ENCODE data around the gene LHX2.

The LHX2 gene

GRCh38 chr9:124016175-124017050, 4.8 kb downstream of the LHX2 start:
- intact Hi-C loops (cut with DNase I; ENCODE audit: low total_unique reads) = no loop called here
- H3K4me1 ChIP-seq = peaks cover 0 to 54% (median 40%) of the 10 kb centered on the region in 4 donors
- no peak overlapping the region for H3K4me3 ChIP-seq
- DNase-seq = peak in 1 of 2 donors; percentile 48
- H3K27me3 ChIP-seq = peaks cover 24 to 98% of the 10 kb centered on the region in 2 donors
- H3K9me3 ChIP-seq = no peaks in the 10 kb centered on the region
- H3K27ac ChIP-seq = no peak overlapping the region
- no peak for TF ChIP-seq CTCF (IDR thresholded peaks at IDR 0.05)
- H3K36me3 ChIP-seq = no peaks in the 10 kb centered on the region

- H3K36me3 ChIP-seq = no peaks in the 10 kb centered on the region
- peaks cover 0 to 45% (median 31%) of the 10 kb centered on the region in 4 donors for H3K4me1 ChIP-seq
- H3K27me3 ChIP-seq = peaks cover 22 to 98% of the 10 kb centered on the region in 2 donors
- H3K9me3 ChIP-seq = no peaks in the 10 kb centered on the region
- H3K4me3 ChIP-seq = peak overlapping the region in 1 of 2 donors; percentile 39
- H3K27ac ChIP-seq = no peak overlapping the region
- TF ChIP-seq CTCF (IDR thresholded peaks at IDR 0.05) = no peak
- intact Hi-C loops (cut with DNase I; ENCODE audit: low total_unique reads) = no loop called here
- DNase-seq = peak in 1 of 2 donors; percentile 54
Measured at GRCh38 chr9:124017051-124017928, 5.7 kb downstream of the LHX2 start.

- TF ChIP-seq CTCF (IDR thresholded peaks at IDR 0.05) = no peak
- H3K27ac ChIP-seq = no peak overlapping the region
- H3K4me1 ChIP-seq = peaks cover 0 to 37% (median 25%) of the 10 kb centered on the region in 4 donors
- DNase-seq = peak in 1 of 2 donors; percentile 44
- no peaks in the 10 kb centered on the region for H3K9me3 ChIP-seq
- H3K36me3 ChIP-seq = no peaks in the 10 kb centered on the region
- intact Hi-C loops (cut with DNase I; ENCODE audit: low total_unique reads) = no loop called here
- H3K27me3 ChIP-seq = peaks cover 20 to 98% of the 10 kb centered on the region in 2 donors
- H3K4me3 ChIP-seq = peak overlapping the region; percentile 1 to 39
Measured at GRCh38 chr9:124017929-124018729, 6.6 kb downstream of the LHX2 start.

- Histone ChIP-seq H3K36me3 (no peaks in the 10 kb centered on the region), H3K27ac (no peak overlapping the region), H3K9me3 (no peaks in the 10 kb centered on the region), H3K27me3 (peaks cover 20 to 96% of the 10 kb centered on the region in 2 donors), H3K4me1 (peaks cover 0 to 36% (median 25%) of the 10 kb centered on the region in 4 donors), H3K4me3 (peak overlapping the region in 1 of 2 donors; percentile 39)
- intact Hi-C loops (cut with DNase I; ENCODE audit: low total_unique reads) = no loop called here
- peak in 1 of 2 donors; percentile 53 for DNase-seq
- no peak for TF ChIP-seq CTCF (IDR thresholded peaks at IDR 0.05)
Measured at GRCh38 chr9:124018730-124019697, 7.4 kb downstream of the LHX2 start.
